Loucy (cell line): ENCODE measurements around the gene PCDHB3.
"Not testable (repeated sequence)": the region's sequence is repeated elsewhere in the genome, so short reads cannot be mapped to it uniquely, and the experiment has no call there.

ENCODE experiments used
- H2AFZ ChIP-seq: fragments of 200-600 bp; sonication (generic); 2 replicates; pipeline ENCODE4 v1.6.0; 2016; ENCODE audit warnings: antibody characterized with exemption, mild to moderate bottlenecking, low read length, moderate library complexity
- H3F3A ChIP-seq: fragments of 200-600 bp; 2 replicates; pipeline ENCODE4 v1.6.0; 2016; ENCODE audit warnings: antibody characterized with exemption, low read depth, mild to moderate bottlenecking
- H3K27me3 ChIP-seq: fragments of 200-600 bp; sonication (generic); 2 replicates; pipeline ENCODE4 v1.6.1; 2014; ENCODE audit warnings: low read length, mild to moderate bottlenecking; ENCODE audit not compliant: insufficient read depth, poor library complexity, severe bottlenecking
- H3K36me3 ChIP-seq: fragments of 200-600 bp; sonication (generic); 2 replicates; pipeline ENCODE4 v1.6.1; 2016; ENCODE audit warnings: low read length; ENCODE audit not compliant: insufficient read depth
- H3K4me1 ChIP-seq: fragments of 200-600 bp; sonication (generic); 2 replicates; pipeline ENCODE4 v1.5.1; 2014; ENCODE audit warnings: low read length, mild to moderate bottlenecking; ENCODE audit not compliant: insufficient read depth, poor library complexity, severe bottlenecking
- H3K4me2 ChIP-seq: fragments of 200-600 bp; sonication (generic); 2 replicates; pipeline ENCODE4 v1.6.0; 2014; ENCODE audit warnings: antibody characterized with exemption, low read length, low read depth, mild to moderate bottlenecking; ENCODE audit not compliant: poor library complexity, severe bottlenecking
- H3K4me3 ChIP-seq: fragments of 200-600 bp; sonication (generic); 2 replicates; pipeline ENCODE4 v1.5.1; 2014; ENCODE audit warnings: low read length, mild to moderate bottlenecking, mixed read lengths; ENCODE audit not compliant: poor library complexity, severe bottlenecking
- H3K79me2 ChIP-seq: fragments of 200-600 bp; sonication (generic); 2 replicates; pipeline ENCODE4 v1.6.1; 2014; ENCODE audit warnings: low read length; ENCODE audit not compliant: insufficient read depth
- H3K9ac ChIP-seq: fragments of 200-600 bp; sonication (generic); 2 replicates; pipeline ENCODE4 v1.6.0; 2014; ENCODE audit warnings: mild to moderate bottlenecking, low read depth, low read length, moderate library complexity; ENCODE audit not compliant: poor library complexity, severe bottlenecking
- H3K9me2 ChIP-seq: fragments of 200-600 bp; sonication (generic); replicated peaks from 2 replicates; pipeline ENCODE4 v1.6.1; 2016; ENCODE audit warnings: low read depth, low read length, mixed read lengths
- H3K9me3 ChIP-seq: fragments of 200-600 bp; sonication (generic); 2 replicates; pipeline ENCODE4 v1.6.1; 2014; ENCODE audit warnings: mild to moderate bottlenecking, antibody characterized with exemption, low read length, low read depth; ENCODE audit not compliant: insufficient read depth
- H4K20me1 ChIP-seq: fragments of 200-600 bp; sonication (generic); 2 replicates; pipeline ENCODE4 v1.6.0; 2014; ENCODE audit warnings: antibody characterized with exemption, low read length, mild to moderate bottlenecking; ENCODE audit not compliant: insufficient read depth, poor library complexity, severe bottlenecking
- EZH2phosphoT487 ChIP-seq: fragments of 200-600 bp; IDR thresholded peaks from 2 replicates; pipeline ENCODE4 v1.6.1; 2018; ENCODE audit warnings: antibody characterized with exemption, mild to moderate bottlenecking, moderate library complexity, borderline replicate concordance
- TF ChIP-seq, protein P1 (sequence below): fragments of 200-600 bp; sonication (generic); conservative IDR thresholded peaks from 2 replicates; pipeline ENCODE4 v1.5.1; 2014; ENCODE audit warnings: mild to moderate bottlenecking, antibody characterized with exemption, low read length

The PCDHB3 gene

DNA sequence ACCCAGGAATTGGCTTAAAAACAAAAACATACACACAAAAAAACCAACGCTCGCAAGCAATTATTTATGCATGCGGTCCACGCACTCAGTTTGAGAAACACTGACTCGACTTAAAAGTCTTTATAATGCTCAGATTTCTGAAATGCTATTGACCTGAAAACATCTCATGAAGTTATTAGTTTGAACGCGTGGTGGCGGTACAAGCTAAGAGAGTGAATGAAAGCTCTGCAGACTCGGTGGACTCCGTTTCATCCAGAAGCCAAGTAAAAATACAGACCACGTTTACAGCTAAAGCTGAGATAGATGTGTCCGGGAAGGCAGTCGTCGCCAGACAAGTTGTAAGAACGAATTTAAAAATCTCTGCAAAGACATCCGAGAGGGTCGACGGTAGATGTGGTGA lies 49.5 kb downstream of the PCDHB3 start, which contains the start of gene PCDHB6:
TSS of gene PCDHB6 (plus strand) at position 246 of the 400 bp plus-strand sequence. CDS start 201 bp downstream, outside the sequence.
- no peak within 1 kb of the TSS for H3K4me3 ChIP-seq
- no peaks in the 10 kb centered on the region for H4K20me1 ChIP-seq
- no peaks in the 10 kb centered on the region for H3K36me3 ChIP-seq
- no peaks in the 10 kb centered on the region for H3K9me2 ChIP-seq
- H3K27me3 ChIP-seq, result no peaks in the 10 kb centered on the region
- TF ChIP-seq EZH2phosphoT487, result no peak
- TF ChIP-seq, protein P1, sequence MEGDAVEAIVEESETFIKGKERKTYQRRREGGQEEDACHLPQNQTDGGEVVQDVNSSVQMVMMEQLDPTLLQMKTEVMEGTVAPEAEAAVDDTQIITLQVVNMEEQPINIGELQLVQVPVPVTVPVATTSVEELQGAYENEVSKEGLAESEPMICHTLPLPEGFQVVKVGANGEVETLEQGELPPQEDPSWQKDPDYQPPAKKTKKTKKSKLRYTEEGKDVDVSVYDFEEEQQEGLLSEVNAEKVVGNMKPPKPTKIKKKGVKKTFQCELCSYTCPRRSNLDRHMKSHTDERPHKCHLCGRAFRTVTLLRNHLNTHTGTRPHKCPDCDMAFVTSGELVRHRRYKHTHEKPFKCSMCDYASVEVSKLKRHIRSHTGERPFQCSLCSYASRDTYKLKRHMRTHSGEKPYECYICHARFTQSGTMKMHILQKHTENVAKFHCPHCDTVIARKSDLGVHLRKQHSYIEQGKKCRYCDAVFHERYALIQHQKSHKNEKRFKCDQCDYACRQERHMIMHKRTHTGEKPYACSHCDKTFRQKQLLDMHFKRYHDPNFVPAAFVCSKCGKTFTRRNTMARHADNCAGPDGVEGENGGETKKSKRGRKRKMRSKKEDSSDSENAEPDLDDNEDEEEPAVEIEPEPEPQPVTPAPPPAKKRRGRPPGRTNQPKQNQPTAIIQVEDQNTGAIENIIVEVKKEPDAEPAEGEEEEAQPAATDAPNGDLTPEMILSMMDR, result no peak
- no peak within 1 kb of the TSS for H2AFZ ChIP-seq
- no peaks in the 10 kb centered on the region for H3K79me2 ChIP-seq
- H3K4me1 ChIP-seq, result no peaks in the 10 kb centered on the region
- H3K4me2 ChIP-seq, result no peak within 1 kb of the TSS
- no peaks in the 10 kb centered on the region for H3F3A ChIP-seq
- H3K9ac ChIP-seq, result no peak within 1 kb of the TSS
- no peaks in the 10 kb centered on the region for H3K9me3 ChIP-seq

DNA sequence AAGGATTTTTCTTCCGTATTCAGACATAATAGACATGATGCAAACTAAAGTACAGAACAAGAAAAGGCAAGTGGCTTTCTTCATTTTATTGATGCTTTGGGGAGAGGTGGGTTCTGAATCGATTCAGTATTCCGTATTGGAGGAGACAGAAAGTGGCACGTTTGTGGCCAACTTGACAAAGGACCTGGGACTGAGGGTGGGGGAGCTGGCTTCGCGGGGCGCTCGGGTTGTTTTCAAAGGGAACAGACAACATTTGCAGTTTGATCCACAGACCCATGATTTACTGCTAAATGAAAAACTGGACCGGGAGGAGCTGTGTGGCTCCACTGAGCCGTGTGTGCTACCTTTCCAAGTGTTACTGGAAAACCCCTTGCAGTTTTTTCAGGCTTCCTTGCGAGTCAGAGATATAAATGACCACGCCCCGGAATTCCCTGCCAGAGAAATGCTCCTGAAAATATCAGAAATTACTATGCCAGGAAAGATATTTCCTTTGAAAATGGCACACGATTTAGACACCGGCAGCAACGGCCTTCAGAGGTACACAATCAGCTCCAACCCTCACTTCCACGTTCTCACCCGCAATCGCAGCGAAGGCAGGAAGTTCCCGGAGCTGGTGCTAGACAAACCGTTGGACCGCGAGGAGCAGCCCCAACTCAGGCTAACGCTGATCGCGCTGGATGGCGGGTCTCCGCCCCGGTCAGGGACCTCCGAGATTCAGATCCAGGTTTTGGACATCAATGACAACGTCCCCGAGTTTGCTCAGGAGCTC lies 50.1 kb downstream of the PCDHB3 start:
- TF ChIP-seq, protein P1, result no peak
- TF ChIP-seq EZH2phosphoT487, result no peak
- no peaks in the 10 kb centered on the region for H3K4me1 ChIP-seq
- H3K36me3 ChIP-seq, result no peaks in the 10 kb centered on the region
- H3K9me3 ChIP-seq, result no peaks in the 10 kb centered on the region
- H3K4me3 ChIP-seq, result no peak overlapping the region
- no peak overlapping the region for H3K9ac ChIP-seq
- no peaks in the 10 kb centered on the region for H3K9me2 ChIP-seq
- no peaks in the 10 kb centered on the region for H4K20me1 ChIP-seq
- no peaks in the 10 kb centered on the region for H3K27me3 ChIP-seq
- H3K79me2 ChIP-seq, result no peaks in the 10 kb centered on the region
- H2AFZ ChIP-seq, result no peak overlapping the region
- no peak overlapping the region for H3K4me2 ChIP-seq
- no peaks in the 10 kb centered on the region for H3F3A ChIP-seq

DNA sequence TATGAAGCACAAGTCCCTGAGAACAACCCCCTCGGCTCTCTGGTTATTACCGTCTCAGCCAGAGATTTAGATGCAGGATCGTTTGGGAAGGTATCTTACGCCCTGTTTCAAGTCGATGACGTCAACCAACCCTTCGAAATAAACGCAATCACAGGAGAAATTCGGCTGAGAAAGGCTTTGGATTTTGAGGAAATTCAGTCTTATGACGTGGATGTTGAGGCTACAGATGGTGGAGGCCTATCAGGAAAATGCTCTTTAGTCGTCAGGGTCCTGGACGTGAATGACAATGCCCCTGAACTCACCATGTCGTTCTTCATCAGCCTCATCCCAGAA lies 50.7 kb downstream of the PCDHB3 start:
- Histone ChIP-seq H2AFZ (no peak overlapping the region), H3K9ac (no peak overlapping the region), H3F3A (no peaks in the 10 kb centered on the region), H3K27me3 (no peaks in the 10 kb centered on the region), H3K79me2 (no peaks in the 10 kb centered on the region), H3K9me2 (no peaks in the 10 kb centered on the region), H3K36me3 (no peaks in the 10 kb centered on the region), H4K20me1 (no peaks in the 10 kb centered on the region), H3K4me1 (no peaks in the 10 kb centered on the region), H3K4me3 (no peak overlapping the region), H3K9me3 (no peaks in the 10 kb centered on the region), H3K4me2 (no peak overlapping the region)
- TF ChIP-seq, protein P1, result no peak
- TF ChIP-seq EZH2phosphoT487, result no peak

DNA sequence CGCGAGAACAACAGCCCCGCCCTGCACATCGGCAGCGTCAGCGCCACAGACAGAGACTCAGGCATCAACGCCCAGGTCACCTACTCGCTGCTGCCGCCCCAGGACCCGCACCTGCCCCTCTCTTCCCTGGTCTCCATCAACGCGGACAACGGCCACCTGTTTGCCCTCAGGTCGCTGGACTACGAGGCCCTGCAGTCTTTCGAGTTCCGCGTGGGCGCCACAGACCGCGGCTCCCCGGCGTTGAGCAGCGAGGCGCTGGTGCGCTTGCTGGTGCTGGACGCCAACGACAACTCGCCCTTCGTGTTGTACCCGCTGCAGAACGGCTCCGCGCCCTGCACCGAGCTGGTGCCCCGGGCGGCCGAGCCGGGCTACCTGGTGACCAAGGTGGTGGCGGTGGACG lies 51.4 kb downstream of the PCDHB3 start:
- not testable (repeated sequence) for H2AFZ ChIP-seq, H3F3A ChIP-seq, H3K9ac ChIP-seq, H4K20me1 ChIP-seq, H3K4me1 ChIP-seq, H3K9me2 ChIP-seq, H3K9me3 ChIP-seq, H3K4me3 ChIP-seq, H3K27me3 ChIP-seq, H3K4me2 ChIP-seq, H3K36me3 ChIP-seq, H3K79me2 ChIP-seq

DNA sequence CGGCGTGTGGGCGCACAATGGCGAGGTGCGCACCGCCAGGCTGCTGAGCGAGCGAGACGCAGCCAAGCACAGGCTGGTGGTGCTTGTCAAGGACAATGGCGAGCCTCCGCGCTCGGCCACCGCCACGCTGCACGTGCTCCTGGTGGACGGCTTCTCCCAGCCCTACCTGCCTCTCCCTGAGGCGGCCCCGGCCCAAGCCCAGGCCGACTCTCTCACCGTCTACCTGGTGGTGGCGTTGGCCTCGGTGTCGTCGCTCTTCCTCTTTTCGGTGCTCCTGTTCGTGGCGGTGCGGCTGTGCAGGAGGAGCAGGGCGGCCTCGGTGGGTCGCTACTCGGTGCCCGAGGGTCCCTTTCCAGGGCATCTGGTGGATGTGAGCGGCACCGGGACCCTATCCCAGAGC lies 51.8 kb downstream of the PCDHB3 start:
- not testable (repeated sequence) for H3K9ac ChIP-seq, H3K4me1 ChIP-seq, H3K4me3 ChIP-seq, H3K9me3 ChIP-seq, H3F3A ChIP-seq, H3K36me3 ChIP-seq, H2AFZ ChIP-seq, H3K9me2 ChIP-seq, H3K27me3 ChIP-seq, H4K20me1 ChIP-seq, H3K79me2 ChIP-seq, H3K4me2 ChIP-seq
